H1 (cell line): Measurements from ENCODE around the gene MTX1. TPM values are rescaled to one million over a fixed set of nuclear protein-coding genes. Genes with fewer than 3 reads are reported as not detected.

Experiments
- CTCF ChIA-PET: fragments of 300-600 bp; sonication (Branson Sonifier 250); formaldehyde crosslinking; loops from one replicate; lab custom pipeline; 2021; ENCODE audit not compliant: partially characterized antibody; lab: Charles Lee
- POLR2A ChIA-PET: fragments of 300-600 bp; sonication (Branson Sonifier 250); formaldehyde crosslinking; loops from one replicate; lab custom pipeline; 2021; ENCODE audit warnings: inconsistent platforms; ENCODE audit not compliant: partially characterized antibody; lab: Charles Lee
- DNase-seq, 2 experiments: peaks; one replicate each; pipeline versions ENCODE4 v3.0.0 to v3.0.0-alpha.2; 2010 to 2022; ENCODE audit warnings: low spot score in 2 of 2, low read depth in 1 of 2, mixed read lengths in 1 of 2
- FAIRE-seq: peaks from 2 replicates; lab custom pipeline; 2011; peaks lifted over from hg19 to GRCh38; lab: Jason Lieb, UNC
- H2AFZ ChIP-seq: 2 replicates; pipeline ENCODE4 v1.8.1; 2012; ENCODE audit warnings: low read length, inconsistent platforms
- H2AK5ac ChIP-seq: 2 replicates; pipeline ENCODE4 v1.6.1; 2013; ENCODE audit warnings: low read depth, low read length
- H2BK120ac ChIP-seq: replicated peaks from 2 replicates; pipeline ENCODE3; 2013; ENCODE audit warnings: low read depth, low read length, inconsistent platforms
- H2BK12ac ChIP-seq: 2 replicates; pipeline ENCODE4 v1.6.1; 2013; ENCODE audit warnings: low read depth, low read length
- H2BK15ac ChIP-seq: 2 replicates; pipeline ENCODE4 v1.6.1; 2013; ENCODE audit warnings: low read length
- H2BK20ac ChIP-seq: 2 replicates; pipeline ENCODE4 v1.6.1; 2013; ENCODE audit warnings: low read length
- H2BK5ac ChIP-seq: 2 replicates; pipeline ENCODE4 v1.6.1; 2013; ENCODE audit warnings: low read depth, low read length
- H3K14ac ChIP-seq: 2 replicates; pipeline ENCODE4 v1.6.1; 2013; ENCODE audit warnings: inconsistent platforms; ENCODE audit not compliant: insufficient read length
- H3K18ac ChIP-seq: 2 replicates; pipeline ENCODE4 v1.6.1; 2013; ENCODE audit warnings: low read length; ENCODE audit errors: extremely low read depth
- H3K23ac ChIP-seq: 2 replicates; pipeline ENCODE4 v1.6.1; 2013; ENCODE audit warnings: inconsistent platforms; ENCODE audit not compliant: insufficient read length
- H3K23me2 ChIP-seq: 2 replicates; pipeline ENCODE4 v1.6.1; 2013; ENCODE audit warnings: low read depth, low read length
- H3K27ac ChIP-seq: 2 replicates; pipeline ENCODE4 v1.6.1; 2011; ENCODE audit warnings: low read depth, low read length, inconsistent platforms
- H3K27me3 ChIP-seq, 4 experiments: replicated peaks in 1 of 4; 1 replicate in 1 of 4; 2 replicates in 3 of 4; pipeline versions ENCODE4 v1.6.1 to v1.8.1; 2011 to 2013; ENCODE audit warnings: low read length in 3 of 4, mild to moderate bottlenecking in 3 of 4, inconsistent platforms in 2 of 4, mixed read lengths in 2 of 4, moderate library complexity in 1 of 4; ENCODE audit not compliant: control insufficient read depth in 3 of 4, insufficient read depth in 3 of 4; ENCODE audit errors: extremely low read depth in 1 of 4
- H3K36me3 ChIP-seq, 4 experiments: 2 replicates each; pipeline versions ENCODE4 v1.6.1 to v1.8.1; 2011 to 2013; ENCODE audit warnings: mild to moderate bottlenecking in 4 of 4, low read length in 3 of 4, moderate library complexity in 2 of 4, control low read depth in 1 of 4, inconsistent platforms in 1 of 4; ENCODE audit not compliant: insufficient read depth in 4 of 4, control insufficient read depth in 2 of 4
- H3K4ac ChIP-seq: replicated peaks from 2 replicates; pipeline ENCODE3; 2013; ENCODE audit warnings: low read length, low read depth, mixed read lengths, inconsistent platforms; ENCODE audit not compliant: insufficient read length
- H3K4me1 ChIP-seq, 4 experiments: replicated peaks in 1 of 4; 1 replicate in 1 of 4; 2 replicates in 3 of 4; pipeline versions ENCODE4 v1.6.1 to v1.8.1; 2011 to 2013; ENCODE audit warnings: low read length in 3 of 4, inconsistent platforms in 2 of 4, mixed read lengths in 1 of 4; ENCODE audit not compliant: insufficient read depth in 4 of 4, control insufficient read depth in 3 of 4
- H3K4me2 ChIP-seq, 2 experiments: 2 replicates each; pipeline versions ENCODE4 v1.6.1 to v1.8.1; 2011 to 2013; ENCODE audit warnings: low read depth in 2 of 2, low read length in 2 of 2, control low read depth in 1 of 2, inconsistent platforms in 1 of 2, mild to moderate bottlenecking in 1 of 2; ENCODE audit not compliant: insufficient read depth in 1 of 2
- H3K4me3 ChIP-seq, 4 experiments: fragments of 200-600, 300-600 bp in 1 of 4; sonication (generic), shearing (Covaris generic), sonication (Bioruptor Twin) in 1 of 4; 2 replicates each; pipeline versions ENCODE4 v1.5.1 to v1.8.1; 2011 to 2016; ENCODE audit warnings: low read length in 4 of 4, low read depth in 3 of 4, control low read depth in 2 of 4, inconsistent platforms in 2 of 4, mild to moderate bottlenecking in 2 of 4, mixed read lengths in 1 of 4, moderate library complexity in 1 of 4; ENCODE audit not compliant: insufficient read depth in 2 of 4; ENCODE audit errors: extremely low read depth in 1 of 4
- H3K56ac ChIP-seq: replicated peaks from 2 replicates; pipeline ENCODE3; 2013; ENCODE audit warnings: low read depth, mild to moderate bottlenecking, mixed read lengths, low read length, inconsistent platforms; ENCODE audit not compliant: insufficient read length
- H3K79me1 ChIP-seq: 2 replicates; pipeline ENCODE4 v1.6.1; 2013; ENCODE audit warnings: low read depth, low read length, control low read depth
- H3K79me2 ChIP-seq, 2 experiments: 2 replicates each; pipeline versions ENCODE4 v1.6.1 to v1.8.1; 2012 to 2013; ENCODE audit warnings: low read length in 2 of 2, mild to moderate bottlenecking in 2 of 2, inconsistent platforms in 1 of 2; ENCODE audit not compliant: insufficient read depth in 2 of 2, control insufficient read depth in 1 of 2
- H3K9ac ChIP-seq, 4 experiments: replicated peaks in 1 of 4; 1 replicate in 1 of 4; 2 replicates in 3 of 4; pipeline versions ENCODE4 v1.6.1 to v1.8.1; 2011 to 2013; ENCODE audit warnings: low read depth in 3 of 4, low read length in 3 of 4, control low read depth in 2 of 4, mild to moderate bottlenecking in 2 of 4, moderate library complexity in 2 of 4, inconsistent platforms in 1 of 4; ENCODE audit errors: extremely low read depth in 1 of 4
- H3K9me3 ChIP-seq, 2 experiments: 2 replicates each; pipeline versions ENCODE4 v1.6.1 to v1.8.1; 2012 to 2013; ENCODE audit warnings: mild to moderate bottlenecking in 2 of 2, moderate library complexity in 2 of 2, control low read depth in 1 of 2, inconsistent platforms in 1 of 2, low read depth in 1 of 2, low read length in 1 of 2, mixed read lengths in 1 of 2; ENCODE audit not compliant: insufficient read depth in 2 of 2
- H4K20me1 ChIP-seq, 2 experiments: replicated peaks in 1 of 2; 2 replicates each; pipeline versions ENCODE3 to v1.8.1; 2011 to 2013; ENCODE audit warnings: inconsistent platforms in 2 of 2, low read length in 2 of 2, mild to moderate bottlenecking in 1 of 2; ENCODE audit not compliant: insufficient read depth in 2 of 2, control insufficient read depth in 1 of 2
- H4K5ac ChIP-seq: 2 replicates; pipeline ENCODE4 v1.6.1; 2013; ENCODE audit warnings: low read length, low read depth, mixed read lengths, inconsistent platforms; ENCODE audit not compliant: insufficient read length
- H4K8ac ChIP-seq: 2 replicates; pipeline ENCODE4 v1.8.0; 2013; ENCODE audit warnings: mild to moderate bottlenecking, moderate library complexity, low read length, inconsistent platforms; ENCODE audit not compliant: insufficient read depth; ENCODE audit errors: extremely low read depth
- H4K91ac ChIP-seq: replicated peaks from 2 replicates; pipeline ENCODE3; 2013; ENCODE audit warnings: low read length, mixed read lengths, inconsistent platforms; ENCODE audit not compliant: insufficient read length
- CHD1 ChIP-seq: IDR thresholded peaks from 2 replicates; pipeline ENCODE4 v1.6.1; 2012; ENCODE audit warnings: low read depth, low read length, improper control_type of control experiment
- WGBS, 2 experiments: shearing (Covaris generic) in 1 of 2; methylation state at CpG; one replicate each; pipeline versions ENCODE4 v1.1.6 to v1.1.7; 2013 to 2015; ENCODE audit warnings: low lambda C conversion rate in 2 of 2, mixed read lengths in 2 of 2, inconsistent platforms in 1 of 2, low coverage in 1 of 2, missing lambda C conversion rate in 1 of 2; ENCODE audit not compliant: insufficient replicate concordance in 2 of 2, insufficient coverage in 1 of 2, insufficient read length in 1 of 2; ENCODE audit errors: extremely low coverage in 1 of 2, missing lambda C conversion rate in 1 of 2; 5-methylcytosine and 5-hydroxymethylcytosine counted together
- polyA plus RNA-seq, 7 experiments: library from polyadenylated mRNA; depleted of rRNA in 3 of 7; stranded (reverse) in 5 of 7; unstranded in 2 of 7; fragments of >200 nt in 5 of 7; fragments of 200-250 nt in 2 of 7; gene quantifications; 1 replicate in 5 of 7; 2 replicates in 1 of 7; 4 replicates in 1 of 7; pipeline versions ENCODE4 v1.2.1 to v1.2.3, GENCODE V29; 2011 to 2013; ENCODE audit warnings: missing spikeins in 2 of 7, mixed read lengths in 2 of 7
- total RNA-seq: library from RNA; stranded (reverse); fragmentation: NEBNext Ultra II Directional; extraction: Animal tissue kit (Norgen Biotek cat#: 25700); gene quantifications from 2 replicates; pipeline ENCODE4 v1.2.1, GENCODE V29; 2021

The MTX1 gene
- total and polyA plus RNA-seq, 2 of the 8 experiments (the other 6 are each of a cell fraction or from before 2014, with no cell fraction given): 47.9 to 131 TPM

DNA sequence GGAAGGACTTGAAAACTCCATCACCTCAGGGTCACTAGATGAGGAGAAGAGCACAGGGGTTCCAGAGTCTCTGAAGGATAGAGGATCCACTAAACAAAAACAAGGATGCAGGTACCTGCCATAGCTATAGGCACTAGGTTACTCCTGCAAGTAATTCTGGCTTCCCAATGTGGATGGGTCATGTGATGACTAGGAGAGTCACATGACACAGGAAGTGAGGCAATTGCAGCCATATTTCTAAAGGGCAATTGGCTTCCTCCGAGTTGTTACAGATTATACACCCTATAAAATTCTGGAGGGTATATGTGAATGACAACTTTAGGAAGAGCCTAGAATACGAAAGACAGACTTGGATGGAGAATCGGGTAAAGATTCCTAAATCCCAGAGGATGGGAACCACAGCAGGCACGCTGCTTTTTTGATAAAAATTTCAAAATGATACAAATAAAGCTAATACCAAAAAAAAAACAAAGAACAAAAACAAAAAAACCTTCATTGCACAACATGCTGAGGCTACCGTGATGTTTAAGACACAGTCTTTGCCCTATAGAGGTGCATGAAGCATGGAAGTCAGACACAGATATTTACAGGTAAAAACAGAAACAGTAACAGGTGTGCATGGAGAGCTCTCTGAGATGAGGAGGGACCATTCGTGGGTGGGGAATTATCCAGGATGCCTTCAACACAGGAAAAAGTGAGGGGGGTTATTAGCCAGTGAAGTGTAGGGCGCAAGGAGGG, 10.5 kb downstream of the MTX1 start:
- Histone ChIP-seq H3K36me3 (0 out of 8 replicates have a peak, but pooled peaks cover 0 to 2% (median 0%) of the 10 kb centered on the region in 4 experiments), H2BK5ac (0 out of 2 replicates have a peak overlapping the region, but pooled peaks have one; percentile 19), H3K14ac (no peak overlapping the region), H4K5ac (no peak overlapping the region), H3K27ac (no peak overlapping the region), H3K9ac (no peak overlapping the region; a peak in 1 of 7 replicates), H2BK15ac (no peak overlapping the region), H4K8ac (peak overlapping the region; percentile 90; the same call in 1 of the 2 replicates), H4K20me1 (no peaks in the 10 kb centered on the region), H3K56ac (no peak overlapping the region), H3K18ac (peak overlapping the region; percentile 28), H2BK12ac (no peak overlapping the region), H3K23me2 (no peaks in the 10 kb centered on the region), H3K27me3 (no peaks in the 10 kb centered on the region), H3K4me2 (peak overlapping the region; percentile 38 to 71), H3K79me1 (no peaks in the 10 kb centered on the region; the same call in 1 of the 2 replicates), H3K4me1 (peaks cover 0 to 7% (median 0%) of the 10 kb centered on the region in 4 experiments; a peak in 1 of 7 replicates), H3K4me3 (peak overlapping the region in 2 of 4 experiments; percentile 20 to 21; a peak in 2 of 8 replicates), H3K79me2 (no peaks in the 10 kb centered on the region), H2BK120ac (no peak overlapping the region), H4K91ac (no peak overlapping the region), H2AFZ (peak overlapping the region; percentile 77; the same call in 1 of the 2 replicates), H3K4ac (no peak overlapping the region), H3K9me3 (no peaks in the 10 kb centered on the region), H2BK20ac (no peak overlapping the region), H2AK5ac (no peak overlapping the region), H3K23ac (no peak overlapping the region)
- DNase-seq (peak in 1 of 2 experiments; percentile 69), FAIRE-seq (peak; percentile 62)
- ChIA-PET POLR2A (interaction anchor here (0.9 to 11.9 kb wide), 10 partner anchors 8 to 54 kb away, joined by 3 to 235 read pairs (median 6); partner anchors contain the start of genes CLK2, KRTCAP2, MTX1 and SCAMP3), CTCF (interaction anchor here (0.6 to 2.5 kb wide), 10 partner anchors 10 to 134 kb away, joined by 3 to 16 read pairs (median 4); partner anchors contain the start of genes MTX1 and THBS3)
- 56% methylated on average over 7 of the region's 7 CpGs; no CpG with 5 or more reads in 1 of the 2 experiments for WGBS, 2 experiments
- TF ChIP-seq CHD1: no peak
